GM23338 (cell line): ENCODE measurements around the gene MSH2. TPM values are rescaled to one million over a fixed set of nuclear protein-coding genes. Genes with fewer than 3 reads are reported as not detected.

Experiments used
- ATAC-seq: fragments of 200-7000 bp; cut with Tn5 transposase; 3 replicates; pipeline ENCODE4 v1.9.1; 2020
- DNase-seq: peaks from one replicate; pipeline ENCODE4 v3.0.0-alpha.2; 2015; ENCODE audit warnings: low spot score
- H2AFZ ChIP-seq: fragments of 200-600 bp; sonication (generic); 2 replicates; pipeline ENCODE4 v1.8.0; 2016; ENCODE audit warnings: antibody characterized with exemption, mild to moderate bottlenecking, moderate library complexity
- H3F3A ChIP-seq: fragments of 200-600 bp; sonication (generic); replicated peaks from 2 replicates; pipeline ENCODE4 v1.8.0; 2017; ENCODE audit warnings: antibody characterized with exemption, mixed run types, low read depth
- H3K27ac ChIP-seq: fragments of 200-600 bp; sonication (generic); 2 replicates; pipeline ENCODE4 v1.6.1; 2016; ENCODE audit warnings: low read depth
- H3K27me3 ChIP-seq: fragments of 200-600 bp; sonication (generic); 2 replicates; pipeline ENCODE4 v1.8.0; 2016; ENCODE audit warnings: mild to moderate bottlenecking, mixed run types, moderate library complexity; ENCODE audit not compliant: insufficient read depth
- H3K36me3 ChIP-seq: fragments of 200-600 bp; sonication (generic); 2 replicates; pipeline ENCODE4 v1.8.0; 2016; ENCODE audit warnings: mild to moderate bottlenecking; ENCODE audit not compliant: insufficient read depth
- H3K4me1 ChIP-seq: fragments of 200-600 bp; sonication (generic); 2 replicates; pipeline ENCODE4 v1.8.0; 2016; ENCODE audit warnings: mild to moderate bottlenecking, moderate library complexity; ENCODE audit not compliant: insufficient read depth
- H3K4me2 ChIP-seq: fragments of 200-600 bp; sonication (generic); 2 replicates; pipeline ENCODE4 v1.7.1; 2017; ENCODE audit warnings: mixed run types
- H3K4me3 ChIP-seq: fragments of 200-600 bp; sonication (generic); 2 replicates; pipeline ENCODE4 v1.6.1; 2016; ENCODE audit warnings: mixed run types
- H3K79me2 ChIP-seq: fragments of 200-600 bp; sonication (generic); replicated peaks from 2 replicates; pipeline ENCODE4 v1.8.0; 2017; ENCODE audit warnings: mild to moderate bottlenecking; ENCODE audit not compliant: insufficient read depth
- H3K9me2 ChIP-seq: fragments of 200-600 bp; sonication (generic); 2 replicates; pipeline ENCODE4 v1.8.0; 2017; ENCODE audit not compliant: insufficient read depth
- H4K20me1 ChIP-seq: fragments of 200-600 bp; sonication (generic); replicated peaks from 2 replicates; pipeline ENCODE4 v1.8.0; 2017; ENCODE audit warnings: mild to moderate bottlenecking; ENCODE audit not compliant: insufficient read depth
- H3K27ac Mint-ChIP-seq: 2 replicates; pipeline ENCODE4 v1.8.0; 2020; ENCODE audit warnings: inconsistent platforms, mild to moderate bottlenecking, moderate library complexity, mixed read lengths
- H3K27me3 Mint-ChIP-seq: 3 replicates; pipeline ENCODE4 v1.8.0; 2022; ENCODE audit warnings: low read depth, mild to moderate bottlenecking, moderate library complexity, mixed read lengths, inconsistent platforms; ENCODE audit not compliant: insufficient read depth, poor library complexity
- H3K36me3 Mint-ChIP-seq: 3 replicates; pipeline ENCODE4 v1.8.0; 2021; ENCODE audit warnings: low read depth, mild to moderate bottlenecking, inconsistent platforms, moderate library complexity, mixed read lengths
- H3K4me1 Mint-ChIP-seq: 3 replicates; pipeline ENCODE4 v1.8.0; 2020; ENCODE audit warnings: mild to moderate bottlenecking, inconsistent platforms, mixed read lengths
- H3K4me3 Mint-ChIP-seq: 3 replicates; pipeline ENCODE4 v1.8.0; 2021; ENCODE audit warnings: moderate library complexity, mild to moderate bottlenecking, inconsistent platforms, mixed read lengths
- H3K9me3 Mint-ChIP-seq: 3 replicates; pipeline ENCODE4 v1.8.0; 2020; ENCODE audit warnings: moderate library complexity, mild to moderate bottlenecking, inconsistent platforms, mixed read lengths
- CREB1 ChIP-seq: fragments of 250-450 bp; sonication (Bioruptor Pico); IDR thresholded peaks from 2 replicates; pipeline ENCODE4 v1.5.0; 2020; ENCODE audit warnings: low read depth, mild to moderate bottlenecking, moderate library complexity
- EZH2 ChIP-seq: fragments of 200-600 bp; sonication (generic); IDR thresholded peaks from one replicate; pipeline ENCODE4 v1.8.0; 2017; ENCODE audit warnings: antibody characterized with exemption, mild to moderate bottlenecking, low read depth; ENCODE audit not compliant: unreplicated experiment
- EZH2phosphoT487 ChIP-seq: fragments of 200-600 bp; sonication (generic); IDR thresholded peaks from one replicate; pipeline ENCODE4 v1.8.1; 2018; ENCODE audit warnings: antibody characterized with exemption; ENCODE audit not compliant: unreplicated experiment
- JUNB ChIP-seq: IDR thresholded peaks from one replicate; pipeline ENCODE4 v1.6.1; 2016; ENCODE audit warnings: antibody characterized with exemption; ENCODE audit not compliant: unreplicated experiment
- NANOG ChIP-seq: IDR thresholded peaks from 2 replicates; pipeline ENCODE4 v1.6.1; 2016; ENCODE audit warnings: antibody characterized with exemption, borderline replicate concordance
- POLR2AphosphoS5 ChIP-seq: IDR thresholded peaks from 2 replicates; pipeline ENCODE4 v1.6.1; 2016; ENCODE audit warnings: antibody characterized with exemption, low read depth
- REST ChIP-seq: IDR thresholded peaks from one replicate; pipeline ENCODE4 v1.6.1; 2018; ENCODE audit warnings: antibody characterized with exemption; ENCODE audit not compliant: unreplicated experiment
- STAT1 ChIP-seq: IDR thresholded peaks from one replicate; pipeline ENCODE4 v1.6.1; 2016; ENCODE audit warnings: antibody characterized with exemption; ENCODE audit not compliant: unreplicated experiment
- ZNF114 ChIP-seq: fragments of 250-450 bp; sonication (Bioruptor Pico); IDR thresholded peaks from 2 replicates; pipeline ENCODE4 v1.5.0; 2020; ENCODE audit warnings: mild to moderate bottlenecking, moderate library complexity
- ZNF331 ChIP-seq: fragments of 250-450 bp; sonication (Bioruptor Pico); IDR thresholded peaks from 2 replicates; pipeline ENCODE4 v1.5.0; 2020; ENCODE audit warnings: low read depth, mild to moderate bottlenecking, moderate library complexity
- ZNF462 ChIP-seq: fragments of 250-450 bp; sonication (Bioruptor Pico); IDR thresholded peaks from 2 replicates; pipeline ENCODE4 v1.5.0; 2020; ENCODE audit warnings: mild to moderate bottlenecking, moderate library complexity
- polyA plus RNA-seq: library from polyadenylated mRNA; unstranded; fragments of >200 nt; fragmentation: Nextera tagmentation; extraction: Ambion mirVana; gene quantifications from 2 replicates; pipeline ENCODE4 v1.2.1, GENCODE V29; 2016
- total RNA-seq: library from RNA; depleted of rRNA; stranded (reverse); fragments of >200 nt; shearing (Covaris generic); gene quantifications from 2 replicates; pipeline ENCODE4 v1.2.3, GENCODE V29; 2014
- TF ChIP-seq, protein P1 (sequence below), 2 experiments: fragments of 200-600 bp in 1 of 2; sonication (generic) in 1 of 2; conservative IDR thresholded peaks; 2 replicates each; pipeline versions ENCODE4 v1.5.1 to v1.6.1; 2016 to 2017; ENCODE audit warnings: antibody characterized with exemption in 2 of 2, low read depth in 2 of 2, mild to moderate bottlenecking in 2 of 2, moderate library complexity in 1 of 2
- TF ChIP-seq, protein P2 (sequence below): IDR thresholded peaks from 2 replicates; pipeline ENCODE4 v1.6.1; 2016; ENCODE audit warnings: antibody characterized with exemption

MSH2 gene
- total and polyA plus RNA-seq, 2 experiments from 2014 or later: 156 to 249 TPM

DNA sequence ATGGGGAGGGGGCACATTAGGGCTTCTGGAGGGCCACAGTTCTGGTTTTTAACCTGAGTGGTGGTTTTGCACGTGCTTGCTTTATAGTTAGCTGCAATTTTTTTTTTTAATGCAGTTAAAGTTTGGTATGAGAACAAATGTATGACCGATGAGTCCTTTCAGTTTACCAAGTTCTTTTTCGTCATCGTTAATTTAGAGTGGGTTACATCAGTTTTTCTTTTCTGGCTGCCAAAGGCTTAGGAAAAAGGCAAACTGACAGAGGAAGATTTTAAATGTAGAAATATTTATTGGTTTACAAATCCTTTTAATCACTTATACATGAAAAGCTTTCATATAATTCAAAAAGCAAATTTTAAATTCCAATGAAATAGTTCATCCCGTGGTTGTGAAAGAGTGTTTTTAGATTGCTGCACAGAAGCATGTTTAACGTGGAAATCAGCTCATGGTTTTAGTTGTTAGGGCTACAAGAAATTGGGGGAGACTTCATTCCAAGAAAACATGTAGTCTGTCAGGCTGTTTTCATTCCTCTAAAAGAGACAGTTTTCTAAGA lies 82.9 kb downstream of the MSH2 start:
- H3K27me3 Mint-ChIP-seq: no peaks in the 10 kb centered on the region
- peak overlapping the region; percentile 52; the same call in 1 of the 2 replicates for H3K27ac Mint-ChIP-seq
- DNase-seq: no peak
- no peak for ATAC-seq
- Histone ChIP-seq H3K4me1 (peaks cover 25% of the 10 kb centered on the region), H3K27me3 (no peaks in the 10 kb centered on the region), H2AFZ (no peak overlapping the region), H3K4me3 (no peak overlapping the region), H3K27ac (no peak overlapping the region), H3K79me2 (no peaks in the 10 kb centered on the region; the same call in 1 of the 2 replicates), H3K36me3 (peaks cover 29% of the 10 kb centered on the region; the same call in 1 of the 2 replicates), H3K4me2 (no peak overlapping the region), H3F3A (peaks cover 13% of the 10 kb centered on the region; the same call in 1 of the 2 replicates), H3K9me2 (no peaks in the 10 kb centered on the region), H4K20me1 (peaks cover 2% of the 10 kb centered on the region; the same call in 1 of the 2 replicates)
- no peaks in the 10 kb centered on the region for H3K9me3 Mint-ChIP-seq
- H3K36me3 Mint-ChIP-seq: peaks cover 33% of the 10 kb centered on the region
- no peak overlapping the region for H3K4me3 Mint-ChIP-seq
- no peak for TF ChIP-seq ZNF331 (CRISPR knock-in tag)
- no peak for TF ChIP-seq EZH2
- no peak for TF ChIP-seq ZNF462 (CRISPR knock-in tag)
- TF ChIP-seq, protein P1, sequence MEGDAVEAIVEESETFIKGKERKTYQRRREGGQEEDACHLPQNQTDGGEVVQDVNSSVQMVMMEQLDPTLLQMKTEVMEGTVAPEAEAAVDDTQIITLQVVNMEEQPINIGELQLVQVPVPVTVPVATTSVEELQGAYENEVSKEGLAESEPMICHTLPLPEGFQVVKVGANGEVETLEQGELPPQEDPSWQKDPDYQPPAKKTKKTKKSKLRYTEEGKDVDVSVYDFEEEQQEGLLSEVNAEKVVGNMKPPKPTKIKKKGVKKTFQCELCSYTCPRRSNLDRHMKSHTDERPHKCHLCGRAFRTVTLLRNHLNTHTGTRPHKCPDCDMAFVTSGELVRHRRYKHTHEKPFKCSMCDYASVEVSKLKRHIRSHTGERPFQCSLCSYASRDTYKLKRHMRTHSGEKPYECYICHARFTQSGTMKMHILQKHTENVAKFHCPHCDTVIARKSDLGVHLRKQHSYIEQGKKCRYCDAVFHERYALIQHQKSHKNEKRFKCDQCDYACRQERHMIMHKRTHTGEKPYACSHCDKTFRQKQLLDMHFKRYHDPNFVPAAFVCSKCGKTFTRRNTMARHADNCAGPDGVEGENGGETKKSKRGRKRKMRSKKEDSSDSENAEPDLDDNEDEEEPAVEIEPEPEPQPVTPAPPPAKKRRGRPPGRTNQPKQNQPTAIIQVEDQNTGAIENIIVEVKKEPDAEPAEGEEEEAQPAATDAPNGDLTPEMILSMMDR (conservative IDR thresholded peaks at IDR 0.05; ENCODE audit: low read depth in 2 of 2): no peak
- no peak for TF ChIP-seq ZNF114 (CRISPR knock-in tag)
- no peak for TF ChIP-seq JUNB
- TF ChIP-seq, protein P2, sequence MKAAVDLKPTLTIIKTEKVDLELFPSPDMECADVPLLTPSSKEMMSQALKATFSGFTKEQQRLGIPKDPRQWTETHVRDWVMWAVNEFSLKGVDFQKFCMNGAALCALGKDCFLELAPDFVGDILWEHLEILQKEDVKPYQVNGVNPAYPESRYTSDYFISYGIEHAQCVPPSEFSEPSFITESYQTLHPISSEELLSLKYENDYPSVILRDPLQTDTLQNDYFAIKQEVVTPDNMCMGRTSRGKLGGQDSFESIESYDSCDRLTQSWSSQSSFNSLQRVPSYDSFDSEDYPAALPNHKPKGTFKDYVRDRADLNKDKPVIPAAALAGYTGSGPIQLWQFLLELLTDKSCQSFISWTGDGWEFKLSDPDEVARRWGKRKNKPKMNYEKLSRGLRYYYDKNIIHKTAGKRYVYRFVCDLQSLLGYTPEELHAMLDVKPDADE: no peak
- no peak for TF ChIP-seq CREB1 (CRISPR knock-in tag)
- TF ChIP-seq POLR2AphosphoS5: no peak
- no peak for TF ChIP-seq NANOG
- no peak for TF ChIP-seq REST
- TF ChIP-seq STAT1: no peak
- TF ChIP-seq EZH2phosphoT487: no peak
- H3K4me1 Mint-ChIP-seq: peaks cover 38% of the 10 kb centered on the region; the same call in 2 of the 3 replicates
